Left hindlimb (tissue), 1 donor: Measurements from ENCODE around the gene MYO9A.
A peak's percentile ranks its signal among the peaks of the same experiment; 100 is the strongest.
"Not testable (repeated sequence)": the region's sequence is repeated elsewhere in the genome, so short reads cannot be mapped to it uniquely, and the experiment has no call there.

Experiments
- DNase-seq: peaks from one replicate; pipeline ENCODE4 v3.0.0-alpha.2; 2018

MYO9A gene

GRCh38 chr15:72139667-72140066 lies 21.7 kb upstream of the MYO9A start:
- no peak for DNase-seq

- DNase-seq = no peak
Measured at GRCh38 chr15:72136170-72137051, 18.5 kb upstream of the MYO9A start.

GRCh38 chr15:72135719-72136118 lies 17.8 kb upstream of the MYO9A start:
- no peak for DNase-seq

DNA sequence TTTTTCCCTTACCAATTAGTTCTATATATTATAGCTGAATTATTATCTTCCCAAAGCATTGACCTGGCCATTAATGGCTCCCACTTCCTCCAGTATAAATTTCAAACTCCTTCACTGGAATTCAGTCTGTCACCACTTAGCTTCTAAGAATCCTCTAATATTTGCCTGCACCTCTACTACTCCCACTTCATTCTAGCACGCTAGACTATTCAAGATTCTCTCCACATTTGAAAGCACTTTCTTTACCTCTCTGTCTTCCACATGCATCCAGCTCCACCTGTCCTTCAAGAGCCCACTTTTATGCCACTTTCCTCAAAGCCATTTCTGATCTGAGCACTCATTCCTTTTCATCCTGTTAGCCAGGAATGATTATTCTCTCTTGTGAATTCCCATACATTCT lies 15.3 kb upstream of the MYO9A start:
- no peak for DNase-seq

DNA sequence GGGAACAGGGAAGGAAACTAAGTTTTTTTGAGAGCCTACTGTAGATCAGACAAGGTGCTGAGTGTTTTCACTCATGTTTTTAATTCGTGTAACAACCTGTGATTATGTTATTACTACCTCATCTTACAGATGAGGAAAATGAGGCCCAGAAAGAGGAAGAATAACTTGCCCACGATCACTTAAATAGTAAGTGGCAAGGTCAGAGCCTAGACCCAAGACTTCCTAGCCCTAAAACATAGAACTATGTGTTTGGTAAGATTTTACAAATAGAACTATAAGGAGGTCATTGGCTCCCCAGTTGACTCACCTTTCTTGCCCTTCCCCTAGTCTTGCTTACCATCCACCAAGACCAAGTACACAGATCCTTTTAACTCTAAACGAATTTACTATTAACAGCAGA lies 14.0 kb upstream of the MYO9A start:
- no peak for DNase-seq

DNA sequence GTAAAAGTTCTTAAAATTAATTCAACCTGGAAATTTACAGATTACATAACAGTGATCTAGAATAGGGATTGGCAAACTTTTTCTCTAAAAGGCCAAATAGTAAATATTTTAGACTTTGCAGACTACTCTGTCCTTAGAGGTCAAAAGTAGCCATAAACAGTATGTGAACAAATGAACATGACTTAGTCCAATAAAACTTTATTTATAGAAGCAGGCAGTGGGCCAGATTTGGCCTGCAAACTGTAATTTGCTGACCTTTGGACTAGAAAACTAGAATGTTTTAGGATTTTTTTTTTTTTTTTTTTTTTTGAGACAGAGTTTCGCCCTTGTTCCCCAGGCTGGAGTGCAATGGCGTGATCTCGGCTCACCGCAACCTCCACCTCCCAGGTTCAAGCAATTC lies 12.3 kb upstream of the MYO9A start:
- no peak for DNase-seq

GRCh38 chr15:72128359-72128758 lies 10.4 kb upstream of the MYO9A start:
- no peak for DNase-seq

DNA sequence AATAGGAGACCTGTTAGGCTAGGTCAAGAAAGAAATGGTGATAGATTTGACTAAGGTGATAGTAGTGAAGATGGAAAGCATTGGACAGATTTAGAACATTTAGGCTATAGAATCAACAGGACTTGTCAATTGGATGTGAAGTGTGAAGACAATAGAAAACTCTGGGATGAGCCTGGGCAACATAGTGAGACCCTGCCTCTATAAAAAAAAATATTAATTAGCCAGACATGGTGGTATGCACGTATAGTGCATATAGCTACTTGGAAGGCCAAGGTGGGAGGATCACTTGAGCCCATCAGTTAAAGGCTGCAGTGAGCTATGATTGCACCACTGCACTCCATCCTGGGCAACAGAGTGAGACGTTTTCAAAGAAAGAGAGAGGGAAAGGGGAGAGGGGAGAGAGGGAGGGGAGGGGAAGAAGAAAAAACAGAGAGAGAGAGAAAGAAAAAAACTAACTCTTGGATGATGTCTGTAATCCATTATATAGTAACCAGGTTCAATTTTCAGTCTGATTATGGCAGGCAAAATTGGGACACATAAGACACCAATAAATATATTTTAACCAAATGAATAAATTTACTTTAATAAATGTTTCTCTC lies 9.9 kb upstream of the MYO9A start:
- DNase-seq = no peak

GRCh38 chr15:72124218-72124617 lies 6.3 kb upstream of the MYO9A start:
- no peak for DNase-seq

DNA sequence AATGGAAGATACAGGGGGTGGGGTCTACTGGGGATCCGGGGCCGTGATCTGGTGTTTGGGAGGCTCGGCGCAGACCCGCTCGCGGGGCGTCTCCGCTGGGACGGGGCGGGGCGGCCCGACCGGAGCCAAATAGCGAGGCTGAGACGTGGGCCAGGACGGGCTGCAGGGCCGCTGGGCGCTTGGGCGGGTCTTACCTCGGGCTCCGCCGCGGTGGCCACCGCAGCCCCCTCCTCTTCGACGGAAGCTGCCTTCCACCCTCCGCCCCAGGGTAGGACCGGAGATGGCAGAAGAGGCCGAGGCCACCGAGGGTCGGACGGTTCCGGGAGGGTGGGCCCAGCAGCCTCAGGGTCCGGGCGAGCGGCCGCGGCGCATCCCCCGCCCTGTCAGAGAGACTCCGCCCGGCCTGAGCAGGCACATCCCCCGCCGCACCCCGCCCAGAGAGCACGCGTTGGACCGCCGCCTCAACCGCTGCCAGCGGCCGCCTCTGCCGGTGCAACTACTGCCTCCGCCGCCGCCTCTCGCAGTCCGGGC lies 399 bp downstream of the MYO9A start:
- DNase-seq = peak; percentile 88

DNA sequence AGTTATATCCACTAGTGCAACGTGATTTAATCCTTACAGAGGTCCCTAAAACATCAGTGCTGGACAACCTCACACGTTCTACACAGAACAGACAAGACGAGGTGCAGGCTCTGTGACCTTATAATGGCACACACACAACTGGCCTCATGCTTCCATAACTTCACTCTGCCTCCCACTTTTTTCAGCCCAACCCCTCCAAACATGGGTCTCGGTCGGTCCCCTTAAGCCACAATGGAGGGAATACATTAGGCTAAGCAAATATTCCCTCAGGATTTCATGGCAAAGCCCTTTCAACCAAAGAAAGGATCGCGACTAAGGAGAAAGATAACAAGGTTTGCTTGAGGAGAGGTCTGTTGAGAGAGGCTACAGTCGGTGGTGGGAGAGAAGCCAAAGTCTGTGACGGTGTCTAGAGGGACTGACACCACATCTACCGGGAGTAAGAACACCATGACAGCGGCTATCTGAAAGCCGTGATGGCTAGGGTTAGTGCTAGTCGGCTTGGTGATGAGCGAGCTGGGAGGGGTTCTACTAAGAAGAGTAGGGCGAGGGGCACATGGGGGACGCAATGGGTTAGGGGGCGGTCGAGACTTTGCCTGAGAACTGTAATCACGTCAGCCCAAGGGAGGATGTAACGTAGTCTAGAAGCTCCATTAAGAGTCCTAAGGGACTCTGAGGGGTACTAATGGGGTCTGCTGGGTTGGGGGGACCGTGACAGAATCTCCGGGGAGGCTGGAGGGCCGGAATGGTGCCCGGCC lies 1.0 kb downstream of the MYO9A start:
- DNase-seq = peak; percentile 59

GRCh38 chr15:72113347-72114031 lies 4.5 kb downstream of the MYO9A start:
- DNase-seq = no peak

DNA sequence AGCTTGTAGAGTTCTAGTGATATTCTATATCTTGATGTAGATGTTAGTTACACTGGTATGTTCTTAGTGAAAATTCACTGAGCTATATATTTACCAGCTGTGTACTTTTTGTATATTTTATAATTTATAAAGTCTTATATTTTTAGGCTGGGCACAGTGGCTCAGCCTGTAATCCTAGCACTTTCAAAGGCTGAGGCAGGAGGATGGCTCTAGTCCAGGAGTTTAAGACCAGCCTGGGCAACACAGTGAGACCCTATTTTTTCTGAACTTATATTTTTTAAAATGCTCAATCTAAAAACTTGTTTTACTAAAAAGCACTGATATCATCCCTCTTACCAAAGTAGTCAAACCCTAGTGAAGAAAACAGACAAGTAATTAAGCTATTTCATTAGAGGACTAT lies 5.1 kb downstream of the MYO9A start:
- no peak for DNase-seq

DNA sequence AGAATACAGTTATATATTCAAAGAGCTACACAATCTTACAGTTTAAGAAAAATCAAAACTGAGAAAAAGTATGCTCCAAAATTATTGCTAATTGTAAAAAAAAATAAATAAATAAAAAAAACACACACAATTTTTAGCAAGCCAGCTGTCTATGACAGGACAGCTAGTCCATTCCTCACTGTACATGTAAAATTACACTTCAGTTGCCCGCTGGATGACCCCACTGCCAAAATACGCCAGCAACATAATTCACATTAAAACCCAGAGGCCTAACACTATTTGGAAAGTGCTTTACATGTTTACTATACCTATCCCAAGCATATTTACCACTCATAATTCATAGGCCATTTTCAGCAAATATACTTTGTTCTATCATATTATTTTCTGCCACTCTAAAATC lies 5.8 kb downstream of the MYO9A start:
- peak; percentile 43 for DNase-seq

- no peak for DNase-seq
Measured at GRCh38 chr15:72110355-72110754, 7.6 kb downstream of the MYO9A start.

- DNase-seq = no peak
Measured at GRCh38 chr15:72106068-72106467, 11.9 kb downstream of the MYO9A start.

- DNase-seq = no peak
Measured at GRCh38 chr15:72105111-72105510, 12.8 kb downstream of the MYO9A start.

GRCh38 chr15:72100551-72100950 lies 17.4 kb downstream of the MYO9A start:
- not testable (repeated sequence) for DNase-seq

- no peak for DNase-seq
Measured at GRCh38 chr15:72099155-72099554, 18.8 kb downstream of the MYO9A start.

- DNase-seq = no peak
Measured at GRCh38 chr15:72098040-72098439, 19.9 kb downstream of the MYO9A start.

GRCh38 chr15:72096796-72097195 lies 21.2 kb downstream of the MYO9A start:
- no peak for DNase-seq

GRCh38 chr15:72092691-72093090 lies 25.3 kb downstream of the MYO9A start:
- DNase-seq = no peak

GRCh38 chr15:72092006-72092405 lies 25.9 kb downstream of the MYO9A start:
- no peak for DNase-seq
